Colonic mucosa (tissue), 4 donors: Measurements from ENCODE around the gene UBE2B. TPM values are rescaled to one million over a fixed set of nuclear protein-coding genes. Genes with fewer than 3 reads are reported as not detected.

Experiments used
- DNase-seq: peaks from one replicate; pipeline ENCODE4 v3.0.0-alpha.2; 2020
- H3K27ac ChIP-seq: fragments of 200-600 bp; one replicate; pipeline ENCODE4 v1.8.0; 2021
- H3K27me3 ChIP-seq: fragments of 200-600 bp; one replicate; pipeline ENCODE4 v1.8.0; 2021
- H3K36me3 ChIP-seq: fragments of 200-600 bp; one replicate; pipeline ENCODE4 v1.8.0; 2021
- H3K4me1 ChIP-seq: fragments of 200-600 bp; one replicate; pipeline ENCODE4 v1.8.0; 2021; ENCODE audit warnings: mild to moderate bottlenecking
- H3K4me3 ChIP-seq: fragments of 200-600 bp; one replicate; pipeline ENCODE4 v1.8.0; 2021
- H3K9ac ChIP-seq, 2 donors: one replicate each; pipeline ENCODE4 v1.7.0; 2013; ENCODE audit warnings: control low read depth in 2 of 2, low read depth in 2 of 2, low read length in 2 of 2
- H3K9me3 ChIP-seq: fragments of 200-600 bp; one replicate; pipeline ENCODE4 v1.8.0; 2021
- CTCF ChIP-seq: fragments of 200-600 bp; IDR thresholded peaks from one replicate; pipeline ENCODE4 v1.8.0; 2022; ENCODE audit warnings: antibody characterized with exemption, mild to moderate bottlenecking
- intact Hi-C: fragments of 100-400 bp; cut with DNase I; formaldehyde crosslinking; loops from one replicate; pipeline ENCODE4 v1.14.1; 2022
- total RNA-seq, 2 donors: library from RNA; stranded (reverse); fragmentation: NEBNext Ultra II Directional in 1 of 2; extraction: Animal tissue kit (Norgen Biotek cat#: 25700) in 1 of 2; gene quantifications; one replicate each; pipeline ENCODE4 v1.2.1, GENCODE V29; 2021
- donor health status: healthy.
- donor health status: DM: no; HTN: no; CAD: no.
- donor health status: DM: no; HTN: no; CAD: no.

Gene UBE2B
- total RNA-seq, 2 donors from 2014 or later, result 55.2 to 128 TPM

GRCh38 chr5:134432677-134433359 is 61.4 kb downstream of the UBE2B start:
- no peak overlapping the region for H3K27ac ChIP-seq
- no peaks in the 10 kb centered on the region for H3K27me3 ChIP-seq
- intact Hi-C loops, result no loop called here
- no peak overlapping the region for H3K4me3 ChIP-seq
- TF ChIP-seq CTCF, result no peak
- H3K9me3 ChIP-seq, result no peaks in the 10 kb centered on the region
- no peak overlapping the region for H3K9ac ChIP-seq
- no peaks in the 10 kb centered on the region for H3K36me3 ChIP-seq
- H3K4me1 ChIP-seq, result peaks cover 6% of the 10 kb centered on the region
- no peak for DNase-seq

GRCh38 chr5:134435560-134435959 is 64.2 kb downstream of the UBE2B start:
- H3K27ac ChIP-seq, result no peak overlapping the region
- peak overlapping the region in 1 of 2 donors; percentile 51 for H3K9ac ChIP-seq
- no peaks in the 10 kb centered on the region for H3K27me3 ChIP-seq
- intact Hi-C loops, result no loop called here
- H3K4me1 ChIP-seq, result peaks cover 6% of the 10 kb centered on the region
- no peak for TF ChIP-seq CTCF
- H3K9me3 ChIP-seq, result no peaks in the 10 kb centered on the region
- DNase-seq, result no peak
- H3K36me3 ChIP-seq, result no peaks in the 10 kb centered on the region
- H3K4me3 ChIP-seq, result no peak overlapping the region

GRCh38 chr5:134436523-134437339 is 65.4 kb downstream of the UBE2B start:
- peak overlapping the region; percentile 48 to 73 for H3K9ac ChIP-seq
- intact Hi-C loops, result no loop called here
- no peak overlapping the region for H3K4me3 ChIP-seq
- no peaks in the 10 kb centered on the region for H3K9me3 ChIP-seq
- H3K36me3 ChIP-seq, result no peaks in the 10 kb centered on the region
- H3K27me3 ChIP-seq, result no peaks in the 10 kb centered on the region
- H3K27ac ChIP-seq, result peak overlapping the region; percentile 55
- DNase-seq, result peak; percentile 82
- H3K4me1 ChIP-seq, result peaks cover 6% of the 10 kb centered on the region
- no peak for TF ChIP-seq CTCF

- Histone ChIP-seq H3K9ac (peak overlapping the region in 1 of 2 donors; percentile 73), H3K27ac (peak overlapping the region; percentile 55), H3K9me3 (no peaks in the 10 kb centered on the region), H3K36me3 (no peaks in the 10 kb centered on the region), H3K27me3 (no peaks in the 10 kb centered on the region), H3K4me1 (peaks cover 6% of the 10 kb centered on the region), H3K4me3 (no peak overlapping the region)
- intact Hi-C loops, result no loop called here
- DNase-seq, result no peak
- no peak for TF ChIP-seq CTCF
Observed at GRCh38 chr5:134437340-134437846, 66.0 kb downstream of the UBE2B start.

- no peak for DNase-seq
- H3K4me3 ChIP-seq, result no peak overlapping the region
- no peaks in the 10 kb centered on the region for H3K27me3 ChIP-seq
- no peaks in the 10 kb centered on the region for H3K36me3 ChIP-seq
- intact Hi-C loops, result no loop called here
- peak overlapping the region in 1 of 2 donors; percentile 73 for H3K9ac ChIP-seq
- H3K27ac ChIP-seq, result peak overlapping the region; percentile 55
- TF ChIP-seq CTCF, result no peak
- H3K4me1 ChIP-seq, result peaks cover 6% of the 10 kb centered on the region
- no peaks in the 10 kb centered on the region for H3K9me3 ChIP-seq
Observed at GRCh38 chr5:134437847-134438581, 66.6 kb downstream of the UBE2B start.
